Measurements from ENCODE around the gene DEDD2.

Gene DEDD2

DNA sequence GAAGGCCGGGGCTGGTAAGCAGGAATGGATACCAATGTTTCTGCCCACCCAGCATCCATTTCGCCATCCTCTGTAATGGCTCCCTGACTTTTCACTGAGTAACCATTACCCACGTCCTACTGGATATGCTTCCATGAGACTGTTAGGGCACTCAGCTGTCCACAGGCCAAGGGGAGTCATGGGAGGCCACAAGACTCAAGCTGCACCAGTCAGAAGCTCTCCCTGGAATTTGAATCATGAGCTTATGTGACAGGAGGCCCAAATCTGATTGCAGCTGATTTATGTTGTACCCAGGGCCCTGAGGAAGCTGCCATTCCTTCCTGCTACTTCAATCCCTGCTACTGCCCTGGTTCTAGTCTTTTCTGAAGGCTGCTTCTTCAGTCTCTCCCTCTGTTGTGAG is 28.3 kb downstream of the DEDD2 start:
- Mint-ChIP-seq H3K4me1 (ENCODE audit: low read depth) (peaks cover 63% of the 10 kb centered on the region), H3K36me3 (ENCODE audit: low read depth) (peaks cover 3% of the 10 kb centered on the region), H3K27me3 (no peaks in the 10 kb centered on the region), H3K4me3 (no peak overlapping the region), H3K27ac (no peak overlapping the region), H3K9me3 (peaks cover 4% of the 10 kb centered on the region)
- intact Hi-C loops (cut with micrococcal nuclease), result no loop called here

DNA sequence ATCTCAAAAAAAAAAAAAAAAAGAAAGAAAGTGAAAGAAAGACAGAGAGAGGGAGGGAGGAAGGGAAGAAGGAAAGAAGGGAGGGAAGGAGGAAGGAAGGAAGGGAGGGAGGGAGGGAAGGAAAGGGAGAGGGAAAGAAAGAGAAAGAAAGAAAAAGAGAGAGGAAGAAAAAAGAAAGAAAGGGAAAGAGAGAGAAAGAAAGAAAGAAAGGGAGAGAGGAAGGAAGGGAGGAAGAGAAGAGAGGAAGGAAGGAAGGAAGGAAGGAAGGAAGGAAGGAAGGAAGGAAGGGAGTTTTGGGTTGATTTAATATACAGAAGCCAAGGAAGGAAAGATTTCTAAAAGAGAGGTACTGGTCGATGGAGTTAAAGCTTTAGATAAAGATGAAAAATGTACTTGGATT is 28.8 kb downstream of the DEDD2 start:
- intact Hi-C loops (cut with micrococcal nuclease), result no loop called here
- Mint-ChIP-seq H3K27ac (no peak overlapping the region), H3K27me3 (no peaks in the 10 kb centered on the region), H3K4me3 (no peak overlapping the region), H3K9me3 (no peaks in the 10 kb centered on the region), H3K4me1 (ENCODE audit: low read depth) (peaks cover 64% of the 10 kb centered on the region), H3K36me3 (ENCODE audit: low read depth) (no peaks in the 10 kb centered on the region)

DNA sequence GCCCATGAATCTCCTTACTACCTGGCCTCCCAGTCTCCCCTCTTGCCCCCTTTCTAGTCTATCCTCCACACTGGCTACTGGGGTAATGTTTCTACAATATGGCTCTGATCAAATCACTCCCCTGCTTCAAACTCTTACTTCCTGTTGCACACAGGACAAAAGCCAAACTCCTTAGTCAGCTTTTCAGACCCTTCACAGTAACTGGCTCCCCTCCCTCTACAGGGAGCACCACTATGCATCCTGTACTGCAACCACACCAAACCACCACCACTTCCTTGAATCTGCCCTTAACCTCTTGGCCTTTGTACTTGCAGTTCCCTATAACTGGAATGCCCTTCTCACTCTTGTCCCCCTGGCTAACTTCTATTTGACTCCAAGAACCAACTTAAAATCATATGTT is 32.2 kb downstream of the DEDD2 start:
- Mint-ChIP-seq H3K27me3 (peaks cover 7% of the 10 kb centered on the region), H3K4me1 (ENCODE audit: low read depth) (peaks cover 62% of the 10 kb centered on the region), H3K9me3 (no peaks in the 10 kb centered on the region), H3K36me3 (ENCODE audit: low read depth) (no peaks in the 10 kb centered on the region), H3K27ac (peak overlapping the region; percentile 83), H3K4me3 (peak overlapping the region; percentile 9)
- intact Hi-C loops (cut with micrococcal nuclease), result loop anchor here (2.0 kb wide), 2 partner anchors 14 to 32 kb away; partner anchors contain the start of gene DEDD2

DNA sequence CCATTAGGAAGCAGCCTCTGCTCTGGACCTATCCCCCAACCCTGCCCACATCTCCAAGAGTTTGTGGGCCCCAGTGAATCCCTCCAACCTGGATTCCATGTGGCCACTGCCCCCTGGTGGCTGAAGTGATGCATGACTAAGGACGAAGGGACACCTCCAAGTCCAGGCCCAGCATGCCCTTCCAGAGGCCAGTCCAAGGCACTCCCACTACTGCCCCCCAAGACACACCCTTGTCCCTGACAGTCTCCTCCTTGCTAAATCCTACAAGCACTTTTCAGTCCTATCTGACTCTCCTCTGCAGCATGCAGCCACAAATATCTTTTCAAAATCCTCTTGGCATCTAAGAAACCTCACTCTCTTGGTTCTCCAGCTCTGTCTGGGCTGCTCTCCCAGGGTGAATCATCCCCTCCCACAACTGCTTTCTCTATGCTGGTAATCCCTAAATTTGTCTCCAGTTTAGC is 33.0 kb downstream of the DEDD2 start:
- no peak overlapping the region for H3K4me3 Mint-ChIP-seq

DNA sequence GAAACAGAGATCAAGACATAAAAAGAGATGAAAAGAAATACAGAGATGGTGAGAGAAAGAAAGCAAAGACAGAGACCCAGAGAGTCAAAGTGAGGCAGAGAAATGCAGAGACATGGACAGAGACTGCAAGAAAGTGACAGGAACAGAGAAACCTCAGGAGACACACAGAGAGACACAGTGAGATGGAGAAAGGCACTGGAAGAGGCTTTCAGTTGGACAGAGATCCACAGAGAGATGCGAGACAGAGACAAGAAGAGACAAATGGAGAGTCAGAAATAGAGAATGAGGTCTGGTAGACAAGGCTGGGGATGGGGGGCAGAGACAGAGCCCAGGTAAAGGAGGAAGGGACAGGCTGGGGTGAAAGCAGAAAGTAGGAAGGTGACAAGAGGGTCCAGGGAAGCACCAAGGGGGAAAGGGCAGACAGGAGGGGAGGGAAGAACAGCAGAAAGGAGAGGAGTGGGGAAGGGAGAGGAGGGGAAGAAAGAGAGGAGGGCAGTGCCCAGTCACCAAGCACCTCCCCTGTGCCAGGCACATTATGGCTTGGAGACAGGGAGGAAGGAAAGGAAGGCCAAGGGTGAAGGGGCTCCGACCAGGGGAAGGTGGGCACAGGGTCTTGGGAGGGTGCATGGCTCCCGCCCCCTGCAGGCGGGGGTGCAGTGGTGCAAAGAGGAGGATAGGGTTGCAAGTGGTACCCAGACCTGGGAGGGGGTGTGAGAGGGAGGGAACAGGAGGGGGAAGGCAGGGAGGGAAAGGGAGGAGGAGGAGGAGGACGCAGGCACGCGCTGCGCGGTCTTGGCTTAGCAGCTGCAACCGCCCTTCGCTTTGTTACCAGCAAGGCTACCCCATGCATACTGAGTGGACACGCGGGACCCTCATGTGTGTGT is 38.4 kb downstream of the DEDD2 start:
- intact Hi-C loops (cut with micrococcal nuclease), result no loop called here
- peaks cover 40% of the 10 kb centered on the region for H3K4me1 Mint-ChIP-seq (ENCODE audit: low read depth)
- H3K36me3 Mint-ChIP-seq (ENCODE audit: low read depth), result no peaks in the 10 kb centered on the region
- H3K27me3 Mint-ChIP-seq, result peaks cover 28% of the 10 kb centered on the region
- H3K27ac Mint-ChIP-seq, result no peak overlapping the region
- no peaks in the 10 kb centered on the region for H3K9me3 Mint-ChIP-seq
- no peak overlapping the region for H3K4me3 Mint-ChIP-seq

More for the DNA sequence above, 33.0 kb downstream of the DEDD2 start:
- Mint-ChIP-seq H3K27ac (peak overlapping the region; percentile 83), H3K9me3 (no peaks in the 10 kb centered on the region), H3K27me3 (peaks cover 7% of the 10 kb centered on the region), H3K36me3 (ENCODE audit: low read depth) (no peaks in the 10 kb centered on the region), H3K4me1 (ENCODE audit: low read depth) (peaks cover 54% of the 10 kb centered on the region)
- intact Hi-C loops (cut with micrococcal nuclease), result loop anchor here (1.0 to 2.0 kb wide), 4 partner anchors 14 to 76 kb away; partner anchors contain the start of genes DEDD2 and POU2F2

DNA sequence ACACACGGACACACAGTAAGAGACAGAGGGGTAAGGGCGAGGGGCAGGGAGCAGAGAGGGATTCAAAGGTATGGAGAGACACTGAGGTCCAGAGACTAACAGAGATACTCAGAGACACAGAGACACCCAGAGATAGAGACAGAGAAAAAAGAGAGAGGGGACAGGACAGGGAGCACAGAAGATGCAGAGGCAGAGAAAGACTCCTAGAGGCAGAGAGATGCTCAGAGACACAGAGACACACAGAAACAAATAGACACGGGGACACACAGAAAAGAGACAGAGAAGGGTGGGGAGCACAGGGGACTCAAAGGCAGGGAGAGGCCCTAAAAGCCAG is 39.8 kb downstream of the DEDD2 start:
- Mint-ChIP-seq H3K27ac (no peak overlapping the region), H3K27me3 (peaks cover 31% of the 10 kb centered on the region), H3K4me3 (no peak overlapping the region), H3K36me3 (ENCODE audit: low read depth) (no peaks in the 10 kb centered on the region), H3K4me1 (ENCODE audit: low read depth) (peaks cover 28% of the 10 kb centered on the region), H3K9me3 (no peaks in the 10 kb centered on the region)
- intact Hi-C loops (cut with micrococcal nuclease), result no loop called here

DNA sequence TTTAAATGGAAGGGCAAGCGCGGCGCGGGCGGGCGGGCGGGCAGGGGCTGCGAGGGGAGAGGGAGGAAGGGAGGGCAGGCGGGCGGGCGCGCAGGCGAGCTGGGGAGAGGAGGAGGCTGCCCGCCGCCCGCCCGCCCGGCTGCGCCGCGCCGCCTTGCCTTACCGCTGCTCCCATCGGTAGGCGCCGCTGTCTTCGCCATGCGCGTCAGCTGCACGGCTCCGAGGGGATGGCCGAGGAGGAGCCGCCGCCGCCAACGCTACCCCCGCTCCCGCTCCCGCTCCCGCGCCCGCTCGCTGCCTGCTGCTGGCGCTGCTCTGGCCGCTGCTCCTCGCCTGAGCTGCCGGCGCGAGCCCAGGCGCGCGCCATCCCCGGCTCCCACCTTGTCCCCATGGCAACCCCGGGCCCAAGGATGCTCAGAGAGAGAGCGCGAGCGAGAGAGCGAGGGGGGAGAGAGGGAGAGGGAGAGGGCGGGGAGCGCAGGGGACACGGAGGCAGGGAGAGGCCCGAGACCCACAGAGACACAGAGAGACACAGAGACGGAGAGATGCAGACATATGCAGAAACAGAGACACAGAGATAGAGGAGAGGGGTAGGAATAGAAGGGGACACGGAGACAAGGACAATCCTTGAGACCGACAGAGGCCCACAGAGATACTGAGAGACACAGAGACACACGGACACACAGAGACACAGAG is 40.3 kb downstream of the DEDD2 start:
- Mint-ChIP-seq H3K27me3 (peaks cover 30% of the 10 kb centered on the region), H3K4me3 (no peak overlapping the region), H3K4me1 (ENCODE audit: low read depth) (peaks cover 23% of the 10 kb centered on the region), H3K36me3 (ENCODE audit: low read depth) (no peaks in the 10 kb centered on the region), H3K9me3 (no peaks in the 10 kb centered on the region), H3K27ac (no peak overlapping the region)
- intact Hi-C loops (cut with micrococcal nuclease), result no loop called here

DNA sequence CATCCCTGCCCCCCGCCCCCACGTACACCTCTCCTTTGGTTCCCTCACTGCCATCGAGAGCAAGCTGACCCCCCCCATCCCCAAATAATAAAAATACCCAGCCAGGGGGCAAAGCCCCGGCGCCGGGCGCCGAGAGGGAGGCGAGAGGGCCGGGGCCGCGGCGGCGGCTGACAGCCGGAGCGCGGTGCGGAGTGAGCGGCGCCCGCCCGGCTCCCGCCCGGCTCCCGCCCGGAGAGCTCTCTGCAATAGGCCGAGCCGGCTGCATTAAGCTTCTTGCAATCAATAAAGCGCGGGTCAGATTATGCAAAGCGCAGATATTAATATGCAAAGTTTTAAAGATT is 40.9 kb downstream of the DEDD2 start:
- Mint-ChIP-seq H3K27me3 (peaks cover 27% of the 10 kb centered on the region), H3K9me3 (no peaks in the 10 kb centered on the region), H3K36me3 (ENCODE audit: low read depth) (no peaks in the 10 kb centered on the region), H3K27ac (no peak overlapping the region), H3K4me1 (ENCODE audit: low read depth) (peaks cover 18% of the 10 kb centered on the region), H3K4me3 (peak overlapping the region; percentile 76)
- intact Hi-C loops (cut with micrococcal nuclease), result no loop called here

DNA sequence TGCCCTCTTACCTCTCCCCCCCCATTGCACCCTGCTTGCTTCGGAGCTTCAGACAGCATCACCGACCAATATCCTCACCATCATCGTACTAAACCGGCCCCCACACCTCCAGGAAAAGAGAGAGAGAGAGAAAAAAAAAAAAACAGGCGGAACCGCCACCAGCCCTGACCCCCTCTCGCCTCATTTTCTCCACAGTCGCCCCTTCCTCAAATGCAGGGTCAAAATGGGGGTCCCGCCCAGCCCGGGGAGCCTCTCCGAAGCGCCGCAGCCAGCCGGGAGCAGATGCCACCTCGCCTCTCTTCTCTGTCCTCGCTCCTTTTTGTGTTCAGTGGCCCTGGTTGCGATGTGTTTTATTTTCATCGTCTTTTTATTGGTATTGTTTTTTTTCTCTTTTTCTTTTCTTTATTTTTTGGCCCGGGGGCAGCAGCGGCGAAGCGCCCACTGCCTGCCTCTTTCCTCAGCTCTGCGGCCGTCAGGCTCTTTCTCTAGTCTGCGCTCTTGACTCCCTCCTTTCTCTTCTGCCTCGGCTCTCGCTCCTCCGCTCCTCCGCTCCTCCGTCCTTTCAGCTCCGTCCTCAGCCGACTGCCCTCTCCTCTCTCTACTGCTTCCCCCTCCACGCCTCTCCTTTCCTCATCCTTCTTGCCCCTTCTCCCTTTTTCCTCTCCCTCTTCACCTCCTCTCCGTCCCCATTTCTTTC is 41.4 kb downstream of the DEDD2 start:
- H3K27me3 Mint-ChIP-seq, result peaks cover 27% of the 10 kb centered on the region
- intact Hi-C loops (cut with micrococcal nuclease), result no loop called here
- peaks cover 18% of the 10 kb centered on the region for H3K4me1 Mint-ChIP-seq (ENCODE audit: low read depth)
- no peak overlapping the region for H3K27ac Mint-ChIP-seq
- no peaks in the 10 kb centered on the region for H3K36me3 Mint-ChIP-seq (ENCODE audit: low read depth)
- H3K9me3 Mint-ChIP-seq, result no peaks in the 10 kb centered on the region
- peak overlapping the region; percentile 76 for H3K4me3 Mint-ChIP-seq

DNA sequence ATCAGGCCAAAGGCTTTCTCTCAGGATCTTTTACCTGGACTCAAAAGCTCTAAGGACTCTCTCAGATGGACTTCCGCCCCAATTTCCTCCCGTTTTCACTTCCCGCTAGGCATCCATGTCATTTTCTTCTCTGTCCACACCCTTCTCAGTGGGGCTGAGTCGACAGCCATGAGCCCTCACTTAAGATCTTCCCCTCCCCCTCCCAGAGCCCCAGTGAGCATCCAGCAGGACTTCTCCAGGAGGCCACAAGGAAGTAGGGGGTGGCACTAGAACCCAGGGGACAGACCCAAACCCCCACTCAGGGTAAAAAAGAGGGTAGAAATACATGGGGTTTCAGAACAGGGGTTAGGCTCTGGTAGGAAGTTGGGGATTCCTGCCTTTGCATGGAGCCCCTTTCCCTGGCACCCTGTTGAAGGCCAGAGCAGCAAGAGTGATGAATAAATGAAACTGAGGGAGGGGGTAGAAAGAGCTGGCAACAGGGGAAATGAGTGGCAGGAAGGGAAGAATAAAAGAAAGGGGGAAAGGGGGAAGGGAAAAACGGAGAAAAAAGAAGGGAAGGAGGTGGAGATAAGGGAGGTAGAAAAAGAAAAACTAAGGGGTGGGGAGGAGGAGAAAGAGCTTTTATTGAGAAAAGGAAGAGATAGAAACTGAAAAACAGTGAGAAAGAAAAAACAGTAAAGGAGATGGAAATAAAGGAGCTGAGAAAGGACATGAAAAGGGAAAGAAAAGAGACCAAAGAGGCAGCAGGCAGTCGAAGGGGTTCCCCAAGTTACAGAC is 42.3 kb downstream of the DEDD2 start:
- Mint-ChIP-seq H3K27ac (no peak overlapping the region), H3K9me3 (no peaks in the 10 kb centered on the region), H3K36me3 (ENCODE audit: low read depth) (no peaks in the 10 kb centered on the region), H3K4me1 (ENCODE audit: low read depth) (peaks cover 18% of the 10 kb centered on the region), H3K27me3 (peaks cover 27% of the 10 kb centered on the region), H3K4me3 (no peak overlapping the region)
- intact Hi-C loops (cut with micrococcal nuclease), result no loop called here

DNA sequence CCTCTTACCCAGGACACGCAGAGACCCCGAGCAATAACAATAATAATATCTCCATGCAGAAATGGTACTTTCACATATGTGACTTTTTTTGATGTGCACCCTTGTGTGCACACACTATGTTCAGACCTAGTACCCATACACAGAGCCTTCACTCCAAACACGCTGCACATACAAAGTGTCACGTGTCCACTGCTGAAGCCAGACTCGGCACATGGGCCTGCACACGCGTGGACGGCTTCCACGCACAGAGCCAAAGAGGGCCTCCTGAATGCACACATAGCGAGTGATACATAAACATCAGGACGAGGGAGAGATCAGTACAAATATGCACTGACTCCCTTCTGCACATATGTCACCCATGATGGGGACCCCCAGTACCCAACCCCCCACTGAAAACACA is 43.3 kb downstream of the DEDD2 start:
- Mint-ChIP-seq H3K27ac (no peak overlapping the region), H3K4me1 (ENCODE audit: low read depth) (peaks cover 18% of the 10 kb centered on the region), H3K36me3 (ENCODE audit: low read depth) (no peaks in the 10 kb centered on the region), H3K4me3 (no peak overlapping the region), H3K27me3 (peaks cover 31% of the 10 kb centered on the region), H3K9me3 (no peaks in the 10 kb centered on the region)
- intact Hi-C loops (cut with micrococcal nuclease), result no loop called here

DNA sequence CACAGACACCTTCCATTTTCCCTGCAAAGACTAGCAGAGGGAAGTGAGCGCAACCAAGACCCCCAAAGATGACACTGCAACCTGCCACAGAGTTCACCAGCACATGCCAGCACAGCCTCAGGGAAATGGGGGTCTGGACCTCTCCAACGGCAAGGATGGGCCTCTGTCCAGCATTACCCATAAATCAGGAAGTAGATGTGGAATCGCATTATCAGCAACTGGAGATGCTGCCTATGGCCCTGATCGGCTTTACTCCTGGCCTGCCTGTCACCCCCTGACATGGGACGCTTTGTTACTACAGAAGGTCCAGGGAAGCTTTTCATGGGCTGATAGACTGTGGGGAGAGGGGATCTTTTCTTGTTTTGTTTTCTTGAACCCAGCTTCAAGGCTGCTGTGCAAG is 43.8 kb downstream of the DEDD2 start:
- Mint-ChIP-seq H3K27ac (no peak overlapping the region), H3K9me3 (no peaks in the 10 kb centered on the region), H3K36me3 (ENCODE audit: low read depth) (no peaks in the 10 kb centered on the region), H3K4me3 (no peak overlapping the region), H3K4me1 (ENCODE audit: low read depth) (peaks cover 18% of the 10 kb centered on the region), H3K27me3 (peaks cover 31% of the 10 kb centered on the region)
- intact Hi-C loops (cut with micrococcal nuclease), result no loop called here

DNA sequence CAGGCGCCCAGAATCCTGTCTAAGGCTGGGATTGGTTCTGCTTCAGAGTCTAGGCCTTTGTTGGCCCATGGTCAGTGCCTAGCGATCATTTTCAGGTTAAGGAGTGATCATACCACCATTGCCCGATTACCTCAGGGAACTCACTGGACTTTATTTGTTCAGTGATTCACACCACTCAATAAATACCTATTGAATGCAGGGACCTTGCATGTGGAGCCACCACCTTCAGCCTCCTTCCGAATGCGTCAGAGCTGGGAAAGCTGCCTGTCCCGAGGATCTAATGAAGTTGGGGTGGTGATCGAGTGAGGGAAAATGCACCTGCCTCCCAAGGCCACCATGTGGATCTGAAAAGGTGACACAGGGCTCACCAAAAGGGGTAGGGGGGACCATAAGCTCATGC is 45.2 kb downstream of the DEDD2 start:
- intact Hi-C loops (cut with micrococcal nuclease), result no loop called here
- H3K9me3 Mint-ChIP-seq, result no peaks in the 10 kb centered on the region
- no peak overlapping the region for H3K27ac Mint-ChIP-seq
- H3K27me3 Mint-ChIP-seq, result peaks cover 32% of the 10 kb centered on the region
- H3K36me3 Mint-ChIP-seq (ENCODE audit: low read depth), result no peaks in the 10 kb centered on the region
- peaks cover 18% of the 10 kb centered on the region for H3K4me1 Mint-ChIP-seq (ENCODE audit: low read depth)
- H3K4me3 Mint-ChIP-seq, result no peak overlapping the region

All from dendritic cell treated with granulocyte-macrophage colony-stimulating factor and Interleukin-4, amounts not matched to agents 40 ng/mL and 50 ng/mL, for 4 days (primary cell).